Islet of Langerhans (tissue), 1 donor: Measurements from ENCODE around the gene AP1AR.

Experiments used
- FAIRE-seq: peaks from one replicate; lab custom pipeline; 2011; peaks lifted over from hg19 to GRCh38; lab: Jason Lieb, UNC

The AP1AR gene

DNA sequence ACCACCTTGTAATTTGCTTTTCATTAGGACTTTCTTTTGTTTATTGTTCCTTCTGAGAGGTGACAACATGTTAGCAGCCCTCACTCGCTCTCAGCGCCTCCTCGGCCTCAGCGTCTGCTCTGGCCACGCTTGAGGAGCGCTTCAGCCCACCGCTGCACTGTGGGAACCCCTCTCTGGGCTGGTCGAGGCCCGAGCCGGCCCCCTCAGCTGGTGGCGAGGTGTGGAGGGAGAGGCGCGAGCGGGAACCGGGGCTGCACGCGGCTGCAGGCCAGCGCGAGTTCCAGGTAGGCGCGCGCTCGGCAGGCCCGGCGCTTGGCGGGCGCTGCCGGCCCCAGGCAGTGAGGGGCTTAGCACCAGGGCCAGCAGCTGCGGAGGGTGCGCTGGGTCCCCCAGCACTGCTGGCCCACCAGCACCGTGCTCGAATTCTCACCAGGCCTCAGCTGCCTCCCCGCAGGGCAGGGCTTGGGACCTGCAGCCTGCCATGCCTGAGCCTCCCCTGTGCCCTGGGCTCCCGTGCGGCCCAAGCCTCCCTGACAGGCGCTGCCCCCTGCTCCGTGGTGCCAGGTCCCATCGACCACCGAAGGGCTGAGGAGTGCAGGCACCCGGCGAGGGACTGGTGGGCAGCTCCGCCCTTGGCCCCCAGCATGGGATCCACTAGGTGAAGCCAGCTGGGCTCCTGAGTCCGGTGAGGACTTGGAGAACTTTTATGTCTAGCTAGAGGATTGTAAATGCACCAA, 9.2 kb upstream of the AP1AR start:
- no peak for FAIRE-seq

DNA sequence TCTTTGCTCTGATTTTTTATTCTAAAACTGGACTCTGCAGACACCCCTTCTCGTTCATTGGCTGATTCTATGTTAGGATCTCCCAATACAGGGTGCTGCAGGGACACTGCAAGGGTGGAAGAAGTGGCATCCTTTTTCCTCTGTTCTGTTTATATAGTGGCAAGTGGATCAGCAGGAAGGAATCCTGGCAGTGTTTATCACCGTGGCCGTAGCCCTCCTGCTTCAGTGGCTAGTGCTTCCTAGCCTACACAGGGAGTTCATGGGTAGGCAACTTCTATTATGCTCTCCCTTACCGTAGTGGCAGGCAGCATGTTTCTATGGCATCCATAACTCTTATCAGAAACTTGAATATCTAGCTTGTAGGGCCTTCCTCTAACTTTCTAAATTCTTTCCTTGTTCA, 6.4 kb upstream of the AP1AR start:
- FAIRE-seq, result no peak

GRCh38 chr4:112230879-112231778, 458 bp upstream of the AP1AR start:
- FAIRE-seq, result peak; percentile 85

DNA sequence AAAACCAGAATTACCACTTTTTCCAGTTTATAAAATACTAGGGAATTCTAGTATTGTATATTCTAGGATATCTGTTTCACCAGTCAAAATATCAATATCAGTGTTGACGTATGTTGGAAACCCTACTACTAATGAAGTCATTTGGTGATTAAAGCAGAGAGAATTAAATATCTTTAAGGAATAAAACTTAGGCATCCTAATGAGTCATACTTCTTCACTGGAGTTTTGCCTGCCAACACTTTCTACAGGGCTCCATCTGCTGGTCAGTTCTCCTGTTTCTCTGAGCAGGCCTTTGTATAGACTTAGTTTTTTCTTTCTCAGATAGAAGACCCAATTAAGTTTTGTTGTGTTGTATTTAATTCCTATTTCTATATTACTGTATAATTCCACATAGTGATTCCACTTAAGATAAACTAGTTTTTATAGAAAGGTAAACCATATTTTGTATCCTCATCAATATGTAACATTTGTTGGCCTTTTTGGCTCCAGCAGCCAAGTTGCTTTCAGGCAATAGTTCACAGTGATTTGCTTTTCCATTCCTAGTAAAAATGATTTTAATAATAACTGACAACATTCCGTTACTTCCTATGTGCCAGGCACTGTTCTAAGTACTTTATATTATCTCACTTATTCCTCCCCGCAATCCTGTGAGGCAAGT, 3.5 kb downstream of the AP1AR start:
- FAIRE-seq, result peak; percentile 94

- no peak for FAIRE-seq
Measured at GRCh38 chr4:112236040-112236439, 4.5 kb downstream of the AP1AR start.

GRCh38 chr4:112238833-112239232, 7.2 kb downstream of the AP1AR start:
- FAIRE-seq, result no peak

GRCh38 chr4:112245383-112245782, 13.8 kb downstream of the AP1AR start:
- FAIRE-seq, result no peak

- no peak for FAIRE-seq
Measured at GRCh38 chr4:112247021-112247420, 15.4 kb downstream of the AP1AR start.

DNA sequence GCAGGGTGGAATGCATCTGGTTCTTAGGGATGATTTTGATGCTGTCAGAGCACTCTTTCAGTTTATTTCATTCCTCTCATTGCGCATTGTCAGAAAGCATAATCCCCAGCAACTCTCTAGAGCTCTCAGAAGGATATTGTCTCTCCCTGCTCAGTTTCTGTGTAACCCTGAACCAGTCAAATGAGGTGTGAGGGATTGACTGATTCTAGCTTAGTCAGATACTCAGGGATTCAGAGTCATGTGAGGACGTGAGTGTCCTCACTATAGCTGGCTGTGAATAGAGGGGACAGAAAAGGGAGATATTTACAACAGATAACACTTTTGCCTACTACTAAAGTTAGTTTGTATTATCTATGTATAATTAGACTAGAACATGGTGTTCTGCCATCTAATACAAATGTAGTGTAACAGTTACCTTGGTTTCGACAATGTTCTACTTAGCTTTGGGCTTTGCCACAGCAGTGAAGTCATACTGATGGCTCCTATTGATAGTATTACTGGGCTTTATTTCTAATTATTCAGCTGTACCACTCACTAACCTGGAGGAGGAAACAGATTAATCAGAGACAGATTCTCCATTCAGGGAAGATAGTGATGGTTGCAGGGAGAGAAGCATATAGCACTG, 19.5 kb downstream of the AP1AR start:
- peak; percentile 100 for FAIRE-seq

DNA sequence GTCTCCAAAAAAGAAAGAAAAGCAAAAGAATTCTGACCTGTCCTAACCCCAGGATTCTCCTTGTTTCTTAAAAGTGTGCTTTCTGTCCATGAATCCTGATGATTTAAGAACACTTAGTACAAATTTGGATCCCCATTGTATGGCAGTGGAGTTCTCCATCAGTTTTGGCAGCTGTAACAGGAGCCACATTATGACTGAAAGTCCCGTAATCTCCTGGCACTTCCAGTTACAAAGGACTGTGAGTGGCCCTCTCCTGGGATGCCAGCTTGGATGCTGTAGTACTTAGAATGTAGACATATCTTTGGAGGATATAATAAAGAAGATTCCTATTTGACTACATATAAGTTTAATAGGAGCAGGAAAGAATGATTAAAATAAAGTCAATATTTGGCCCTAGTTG, 20.6 kb downstream of the AP1AR start:
- FAIRE-seq, result no peak

GRCh38 chr4:112253382-112254000, 21.9 kb downstream of the AP1AR start:
- FAIRE-seq, result no peak

GRCh38 chr4:112257098-112257497, 25.5 kb downstream of the AP1AR start:
- no peak for FAIRE-seq

DNA sequence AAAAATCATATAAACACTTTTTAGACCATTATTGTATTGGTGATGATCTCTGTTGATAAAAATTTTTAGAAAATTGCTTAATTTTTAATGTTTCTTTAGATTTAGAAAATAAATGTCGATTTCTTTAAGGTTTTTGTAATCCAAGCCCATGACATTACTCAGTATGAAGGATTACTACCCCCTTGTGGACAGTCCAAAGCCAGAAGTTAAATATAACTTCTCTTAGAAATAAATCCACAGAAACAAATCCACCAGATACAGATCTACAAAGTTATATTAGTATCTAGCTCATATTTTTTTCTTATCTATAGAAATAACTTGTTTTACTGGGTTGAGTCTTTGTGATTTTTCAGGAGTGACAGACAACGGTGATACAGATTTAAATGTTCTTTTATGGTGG, 35.2 kb downstream of the AP1AR start:
- no peak for FAIRE-seq

GRCh38 chr4:112270051-112270450, 38.5 kb downstream of the AP1AR start:
- peak; percentile 66 for FAIRE-seq

GRCh38 chr4:112270640-112271421, 39.2 kb downstream of the AP1AR start:
- FAIRE-seq, result no peak

- no peak for FAIRE-seq
Measured at GRCh38 chr4:112272292-112272691, 40.7 kb downstream of the AP1AR start.

GRCh38 chr4:112274959-112275358, 43.4 kb downstream of the AP1AR start:
- FAIRE-seq, result no peak

GRCh38 chr4:112276113-112276512, 44.5 kb downstream of the AP1AR start:
- no peak for FAIRE-seq

GRCh38 chr4:112277220-112277619, 45.6 kb downstream of the AP1AR start:
- no peak for FAIRE-seq

GRCh38 chr4:112277705-112278448, 46.3 kb downstream of the AP1AR start:
- no peak for FAIRE-seq
